Activated CD4-positive, alpha-beta T cell treated with anti-CD3 and anti-CD28 coated beads for 24 hours (primary cell): ENCODE data around the gene THAP4.
A peak's percentile ranks its signal among the peaks of the same experiment; 100 is the strongest.

Experiments
- DNase-seq, 2 donors: peaks; one replicate each; pipeline ENCODE4 v3.0.0-alpha.2; 2020; ENCODE audit warnings: low read depth in 2 of 2

Gene THAP4

GRCh38 chr2:241547781-241548450 lies 89.0 kb downstream of the THAP4 start:
- DNase-seq: no peak

- no peak for DNase-seq
These were observed 90.0 kb downstream of the THAP4 start for GRCh38 chr2:241546771-241547498.

- no peak for DNase-seq
These were observed 91.2 kb downstream of the THAP4 start for GRCh38 chr2:241545523-241546473.

GRCh38 chr2:241545106-241545505 lies 91.9 kb downstream of the THAP4 start:
- no peak for DNase-seq

- no peak for DNase-seq
These were observed 94.7 kb downstream of the THAP4 start for GRCh38 chr2:241542278-241542605.

- DNase-seq: no peak
These were observed 95.2 kb downstream of the THAP4 start for GRCh38 chr2:241541564-241542277.

GRCh38 chr2:241540771-241541561 lies 96.0 kb downstream of the THAP4 start:
- DNase-seq: peak; percentile 53 to 54

GRCh38 chr2:241540401-241540770 lies 96.6 kb downstream of the THAP4 start:
- no peak for DNase-seq

GRCh38 chr2:241539616-241540374 lies 97.2 kb downstream of the THAP4 start:
- no peak for DNase-seq

GRCh38 chr2:241538838-241539615 lies 97.9 kb downstream of the THAP4 start:
- no peak for DNase-seq

GRCh38 chr2:241535871-241536655 lies 100.9 kb downstream of the THAP4 start:
- no peak for DNase-seq

GRCh38 chr2:241534701-241535375 lies 102.1 kb downstream of the THAP4 start:
- DNase-seq: no peak
